Activated T-helper 1 cell treated with anti-CD3 and anti-CD28 coated beads, Interleukin-12 subunit alpha, Interleukin-12 subunit beta, Interleukin-2, Interleukin-4 antibody, amounts not matched to agents 30 ng/mL and 10 ng/mL and 1 ng/mL, durations not matched to agents 14 hours and 24 hours and 36 hours (primary cell): ENCODE results near the gene VPS35L. TPM values are rescaled to one million over a fixed set of nuclear protein-coding genes. Genes with fewer than 3 reads are reported as not detected.

Source experiments
- DNase-seq: peaks from one replicate; pipeline ENCODE4 v3.0.0; 2021; ENCODE audit warnings: low spot score
- H3K27ac Mint-ChIP-seq: one replicate; pipeline ENCODE4 v1.8.0; 2021; ENCODE audit warnings: mild to moderate bottlenecking, mixed read lengths
- H3K27me3 Mint-ChIP-seq: one replicate; pipeline ENCODE4 v1.8.0; 2022; ENCODE audit warnings: mild to moderate bottlenecking, moderate library complexity, mixed read lengths; ENCODE audit not compliant: insufficient read depth
- H3K36me3 Mint-ChIP-seq: one replicate; pipeline ENCODE4 v1.8.0; 2021; ENCODE audit warnings: low read depth, mixed read lengths
- H3K4me1 Mint-ChIP-seq: one replicate; pipeline ENCODE4 v1.8.0; 2021; ENCODE audit warnings: low read depth, mixed read lengths
- H3K4me3 Mint-ChIP-seq: one replicate; pipeline ENCODE4 v1.8.0; 2021; ENCODE audit warnings: mild to moderate bottlenecking, moderate library complexity, mixed read lengths
- H3K9me3 Mint-ChIP-seq: one replicate; pipeline ENCODE4 v1.8.0; 2021; ENCODE audit warnings: mixed read lengths
- intact Hi-C: fragments of 100-400 bp; cut with micrococcal nuclease; formaldehyde crosslinking; loops from one replicate; pipeline ENCODE4 v1.15.1; 2024
- total RNA-seq: library from RNA; stranded (reverse); gene quantifications from 2 replicates; pipeline ENCODE4 v1.2.3, GENCODE V29; 2022

Gene VPS35L
- total RNA-seq, 1 donor from 2014 or later, result 36.2 TPM

- peaks cover 24% of the 10 kb centered on the region for H3K36me3 Mint-ChIP-seq
- intact Hi-C loops, result no loop called here
Observed at GRCh38 chr16:19609359-19609758, 53.9 kb downstream of the VPS35L start.

GRCh38 chr16:19610200-19610599 lies 54.7 kb downstream of the VPS35L start:
- Mint-ChIP-seq H3K9me3 (peaks cover 4% of the 10 kb centered on the region), H3K4me1 (no peaks in the 10 kb centered on the region), H3K27ac (no peak overlapping the region), H3K36me3 (peaks cover 23% of the 10 kb centered on the region), H3K4me3 (no peak overlapping the region), H3K27me3 (no peaks in the 10 kb centered on the region)
- DNase-seq, result no peak
- intact Hi-C loops, result no loop called here

More at GRCh38 chr16:19609359-19609758, 53.9 kb downstream of the VPS35L start:
- no peak overlapping the region for H3K4me3 Mint-ChIP-seq
- H3K4me1 Mint-ChIP-seq, result no peaks in the 10 kb centered on the region
- H3K27me3 Mint-ChIP-seq, result no peaks in the 10 kb centered on the region
- peaks cover 4% of the 10 kb centered on the region for H3K9me3 Mint-ChIP-seq
- H3K27ac Mint-ChIP-seq, result no peak overlapping the region
- DNase-seq, result no peak

DNA sequence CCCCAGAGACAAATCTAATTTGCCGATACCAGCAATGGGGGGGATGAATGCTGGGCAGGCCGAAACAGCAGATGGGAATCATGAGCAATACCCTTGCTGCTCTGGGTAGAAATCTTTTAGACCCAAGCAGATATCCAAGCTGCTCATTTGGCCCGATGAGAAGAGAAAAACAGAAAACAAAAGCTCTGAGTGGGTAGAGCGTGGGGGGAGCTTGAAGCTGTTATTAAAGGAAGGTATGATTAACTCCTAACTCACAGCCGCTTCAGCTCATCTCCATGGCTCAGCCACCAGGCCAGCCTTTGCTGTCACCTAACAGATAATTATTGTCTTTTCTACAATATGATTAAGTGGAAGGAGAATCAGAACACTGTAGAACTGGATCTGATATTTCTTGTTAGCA lies 58.3 kb downstream of the VPS35L start:
- H3K4me3 Mint-ChIP-seq, result no peak overlapping the region
- H3K4me1 Mint-ChIP-seq, result no peaks in the 10 kb centered on the region
- intact Hi-C loops, result no loop called here
- H3K27me3 Mint-ChIP-seq, result no peaks in the 10 kb centered on the region
- DNase-seq, result no peak
- no peaks in the 10 kb centered on the region for H3K9me3 Mint-ChIP-seq
- no peak overlapping the region for H3K27ac Mint-ChIP-seq
- H3K36me3 Mint-ChIP-seq, result peaks cover 15% of the 10 kb centered on the region

- H3K36me3 Mint-ChIP-seq, result peaks cover 8% of the 10 kb centered on the region
Observed at GRCh38 chr16:19616241-19616640, 60.7 kb downstream of the VPS35L start.

GRCh38 chr16:19618876-19619275 lies 63.4 kb downstream of the VPS35L start:
- Mint-ChIP-seq H3K36me3 (peaks cover 2% of the 10 kb centered on the region), H3K4me3 (no peak overlapping the region), H3K9me3 (no peaks in the 10 kb centered on the region), H3K27me3 (no peaks in the 10 kb centered on the region), H3K4me1 (no peaks in the 10 kb centered on the region), H3K27ac (no peak overlapping the region)
- DNase-seq, result no peak
- intact Hi-C loops, result no loop called here

More at GRCh38 chr16:19616241-19616640, 60.7 kb downstream of the VPS35L start:
- H3K27ac Mint-ChIP-seq, result no peak overlapping the region
- no peak overlapping the region for H3K4me3 Mint-ChIP-seq
- H3K27me3 Mint-ChIP-seq, result no peaks in the 10 kb centered on the region
- no peak for DNase-seq
- H3K9me3 Mint-ChIP-seq, result no peaks in the 10 kb centered on the region
- intact Hi-C loops, result no loop called here
- no peaks in the 10 kb centered on the region for H3K4me1 Mint-ChIP-seq

DNA sequence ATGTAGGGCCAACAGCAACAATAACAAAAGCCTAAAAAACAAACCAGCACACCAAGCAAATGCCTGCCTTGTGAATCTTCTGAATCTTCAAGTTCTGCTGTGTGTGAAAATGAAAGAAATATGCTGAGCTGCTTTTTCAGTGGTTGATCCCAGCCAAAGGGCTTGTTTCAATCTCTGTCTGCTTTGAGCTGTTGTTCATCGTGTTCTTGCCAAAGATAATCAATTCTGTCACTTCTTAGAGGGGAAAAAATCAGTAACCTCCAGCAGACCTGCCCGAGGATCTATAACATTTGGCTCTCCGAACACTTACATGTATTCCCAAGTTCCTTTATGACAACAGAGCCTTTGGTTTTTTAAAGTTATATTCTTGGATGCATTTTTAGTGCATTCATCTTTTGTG lies 65.9 kb downstream of the VPS35L start:
- Mint-ChIP-seq H3K4me1 (no peaks in the 10 kb centered on the region), H3K27me3 (no peaks in the 10 kb centered on the region), H3K27ac (no peak overlapping the region), H3K4me3 (no peak overlapping the region), H3K9me3 (no peaks in the 10 kb centered on the region), H3K36me3 (peaks cover 2% of the 10 kb centered on the region)
- no peak for DNase-seq
- intact Hi-C loops, result no loop called here

DNA sequence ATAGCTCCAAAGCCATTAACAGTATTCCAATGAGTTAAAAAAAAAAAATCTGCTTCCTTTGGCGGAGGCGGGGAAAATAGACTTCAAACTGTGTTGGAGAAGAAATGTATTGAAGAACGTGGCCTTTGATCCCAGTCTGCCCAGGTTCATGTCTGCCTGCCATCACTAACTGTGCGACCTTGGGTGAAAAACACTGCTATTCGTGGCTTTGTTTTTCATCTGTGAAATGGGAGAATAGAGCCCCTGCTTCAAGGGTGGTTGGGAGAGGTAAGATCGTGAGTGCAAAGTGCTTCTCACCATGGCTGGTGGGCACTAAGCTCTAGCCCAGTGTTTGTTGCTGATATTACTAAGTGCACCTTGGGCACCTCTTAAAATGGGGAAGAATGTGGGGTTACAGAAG lies 69.5 kb downstream of the VPS35L start:
- no peak for DNase-seq
- Mint-ChIP-seq H3K27me3 (no peaks in the 10 kb centered on the region), H3K9me3 (no peaks in the 10 kb centered on the region), H3K4me3 (no peak overlapping the region), H3K27ac (no peak overlapping the region), H3K4me1 (no peaks in the 10 kb centered on the region), H3K36me3 (peaks cover 8% of the 10 kb centered on the region)
- intact Hi-C loops, result no loop called here

- Mint-ChIP-seq H3K9me3 (no peaks in the 10 kb centered on the region), H3K4me3 (no peak overlapping the region), H3K27ac (no peak overlapping the region), H3K4me1 (peaks cover 9% of the 10 kb centered on the region), H3K27me3 (no peaks in the 10 kb centered on the region), H3K36me3 (peaks cover 20% of the 10 kb centered on the region)
- intact Hi-C loops, result no loop called here
- DNase-seq, result no peak
Observed at GRCh38 chr16:19636436-19637267, 81.1 kb downstream of the VPS35L start.

- intact Hi-C loops, result no loop called here
- Mint-ChIP-seq H3K27me3 (no peaks in the 10 kb centered on the region), H3K4me3 (no peak overlapping the region), H3K4me1 (peaks cover 9% of the 10 kb centered on the region), H3K36me3 (peaks cover 13% of the 10 kb centered on the region), H3K9me3 (no peaks in the 10 kb centered on the region), H3K27ac (no peak overlapping the region)
- DNase-seq, result no peak
Observed at GRCh38 chr16:19639986-19640421, 84.5 kb downstream of the VPS35L start.

DNA sequence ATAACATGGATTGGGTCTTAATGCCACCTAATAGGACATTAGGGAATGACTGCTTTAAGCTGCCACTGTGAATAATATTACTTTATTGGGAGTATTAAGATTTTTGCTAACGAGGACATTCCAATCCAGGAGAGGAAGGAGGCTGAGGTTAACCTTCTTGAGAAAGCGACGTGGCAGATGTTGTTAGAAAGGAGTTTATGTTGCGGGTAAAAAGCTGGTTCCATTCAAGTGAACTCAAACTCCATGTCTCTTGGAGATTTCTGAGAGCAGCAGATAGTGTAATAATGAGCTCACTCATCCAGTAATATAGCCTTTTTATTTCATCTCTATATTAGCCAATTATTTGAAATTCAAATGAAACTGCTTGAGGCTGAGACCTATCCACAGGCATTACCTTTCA lies 87.0 kb downstream of the VPS35L start:
- Mint-ChIP-seq H3K36me3 (peaks cover 15% of the 10 kb centered on the region), H3K27me3 (no peaks in the 10 kb centered on the region), H3K4me3 (no peak overlapping the region), H3K27ac (no peak overlapping the region), H3K9me3 (no peaks in the 10 kb centered on the region), H3K4me1 (peaks cover 9% of the 10 kb centered on the region)
- intact Hi-C loops, result no loop called here
- DNase-seq, result no peak

- Mint-ChIP-seq H3K4me1 (peaks cover 7% of the 10 kb centered on the region), H3K27me3 (no peaks in the 10 kb centered on the region), H3K9me3 (no peaks in the 10 kb centered on the region), H3K4me3 (no peak overlapping the region), H3K27ac (no peak overlapping the region), H3K36me3 (peaks cover 7% of the 10 kb centered on the region)
- intact Hi-C loops, result no loop called here
- DNase-seq, result no peak
Observed at GRCh38 chr16:19644877-19645276, 89.4 kb downstream of the VPS35L start.

DNA sequence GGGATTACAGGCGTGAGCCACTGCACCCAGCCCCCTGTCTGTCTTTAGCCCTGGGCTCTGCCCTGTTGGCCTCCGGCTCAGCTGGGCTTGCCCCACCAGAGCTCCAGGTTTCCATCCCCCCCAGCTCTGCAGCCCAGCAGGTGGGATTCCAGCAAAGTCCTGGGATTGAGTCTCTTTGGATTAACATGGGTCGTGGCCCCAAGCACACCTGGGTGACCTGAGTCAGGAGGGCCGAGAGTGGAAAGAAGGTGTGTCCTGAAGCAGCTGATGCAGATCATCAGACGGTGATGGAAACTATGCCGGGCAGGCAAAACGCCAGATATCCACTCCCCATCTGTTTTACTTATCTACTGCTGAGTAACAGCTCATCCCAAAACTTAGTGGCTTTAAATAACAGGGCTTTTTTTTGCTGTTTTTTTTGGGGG lies 90.1 kb downstream of the VPS35L start:
- Mint-ChIP-seq H3K9me3 (no peaks in the 10 kb centered on the region), H3K27ac (no peak overlapping the region), H3K27me3 (no peaks in the 10 kb centered on the region), H3K4me1 (peaks cover under 1% of the 10 kb centered on the region), H3K36me3 (peaks cover 2% of the 10 kb centered on the region), H3K4me3 (no peak overlapping the region)
- intact Hi-C loops, result no loop called here
- DNase-seq, result no peak

GRCh38 chr16:19649980-19650379 lies 94.5 kb downstream of the VPS35L start:
- H3K36me3 Mint-ChIP-seq, result peaks cover 19% of the 10 kb centered on the region
- no peaks in the 10 kb centered on the region for H3K9me3 Mint-ChIP-seq

More at GRCh38 chr16:19649980-19650379, 94.5 kb downstream of the VPS35L start:
- no peak for DNase-seq
- Mint-ChIP-seq H3K27me3 (no peaks in the 10 kb centered on the region), H3K4me1 (no peaks in the 10 kb centered on the region), H3K4me3 (no peak overlapping the region), H3K27ac (no peak overlapping the region)
- intact Hi-C loops, result no loop called here
